Peyer's patch (tissue), 4 donors: ENCODE measurements around the gene TMEM258.

ENCODE experiments used
- POLR2A ChIP-seq, 2 donors: fragments of 450-650 bp; IDR thresholded peaks; one replicate each; pipeline ENCODE4 v1.5.1; 2017; ENCODE audit warnings: antibody characterized with exemption in 2 of 2, mild to moderate bottlenecking in 2 of 2, moderate library complexity in 2 of 2
- TF ChIP-seq, protein P1 (sequence below), 6 experiments: fragments of 450-650 bp in 4 of 6; fragments of 200-600 bp in 2 of 6; sonication (generic) in 1 of 6; IDR thresholded peaks; one replicate each; pipeline ENCODE4 v1.5.1; 2017 to 2019; ENCODE audit warnings: antibody characterized with exemption in 6 of 6, mild to moderate bottlenecking in 3 of 6, moderate library complexity in 1 of 6

GRCh38 chr11:61811831-61812230, 19.4 kb upstream of the TMEM258 start:
- TF ChIP-seq POLR2A (IDR thresholded peaks at IDR 0.05), result no peak
- TF ChIP-seq, protein P1, sequence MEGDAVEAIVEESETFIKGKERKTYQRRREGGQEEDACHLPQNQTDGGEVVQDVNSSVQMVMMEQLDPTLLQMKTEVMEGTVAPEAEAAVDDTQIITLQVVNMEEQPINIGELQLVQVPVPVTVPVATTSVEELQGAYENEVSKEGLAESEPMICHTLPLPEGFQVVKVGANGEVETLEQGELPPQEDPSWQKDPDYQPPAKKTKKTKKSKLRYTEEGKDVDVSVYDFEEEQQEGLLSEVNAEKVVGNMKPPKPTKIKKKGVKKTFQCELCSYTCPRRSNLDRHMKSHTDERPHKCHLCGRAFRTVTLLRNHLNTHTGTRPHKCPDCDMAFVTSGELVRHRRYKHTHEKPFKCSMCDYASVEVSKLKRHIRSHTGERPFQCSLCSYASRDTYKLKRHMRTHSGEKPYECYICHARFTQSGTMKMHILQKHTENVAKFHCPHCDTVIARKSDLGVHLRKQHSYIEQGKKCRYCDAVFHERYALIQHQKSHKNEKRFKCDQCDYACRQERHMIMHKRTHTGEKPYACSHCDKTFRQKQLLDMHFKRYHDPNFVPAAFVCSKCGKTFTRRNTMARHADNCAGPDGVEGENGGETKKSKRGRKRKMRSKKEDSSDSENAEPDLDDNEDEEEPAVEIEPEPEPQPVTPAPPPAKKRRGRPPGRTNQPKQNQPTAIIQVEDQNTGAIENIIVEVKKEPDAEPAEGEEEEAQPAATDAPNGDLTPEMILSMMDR (IDR thresholded peaks at IDR 0.05), result no peak
